Thyroid gland (tissue), 4 donors: Measurements from ENCODE around the gene CTRL. TPM values are rescaled to one million over a fixed set of nuclear protein-coding genes. Genes with fewer than 3 reads are reported as not detected.

ENCODE experiments used
- DNase-seq, 2 donors: peaks; one replicate each; pipeline ENCODE4 v3.0.0-alpha.2; 2019
- H3K27ac ChIP-seq, 3 donors: fragments of 200-600 bp; sonication (generic); 1 replicate in 2 of 3; 2 replicates in 1 of 3; pipeline ENCODE4 v1.5.1; 2016 to 2019; ENCODE audit warnings: mild to moderate bottlenecking in 1 of 3, moderate library complexity in 1 of 3
- H3K27me3 ChIP-seq: fragments of 200-600 bp; sonication (generic); one replicate; pipeline ENCODE4 v1.5.1; 2019
- H3K36me3 ChIP-seq, 2 donors: fragments of 200-600 bp; sonication (generic); one replicate each; pipeline ENCODE4 v1.5.1; 2016 to 2019
- H3K4me1 ChIP-seq, 2 donors: fragments of 200-600 bp; sonication (generic); one replicate each; pipeline ENCODE4 v1.5.1; 2017 to 2019
- H3K4me3 ChIP-seq, 3 donors: fragments of 200-600 bp; sonication (generic); replicated peaks in 1 of 3; 1 replicate in 2 of 3; 2 replicates in 1 of 3; pipeline ENCODE4 v1.5.1; 2016; ENCODE audit warnings: mild to moderate bottlenecking in 1 of 3
- H3K9me3 ChIP-seq: fragments of 200-600 bp; sonication (generic); one replicate; pipeline ENCODE4 v1.5.1; 2017
- POLR2A ChIP-seq, 2 donors: fragments of 450-650 bp; IDR thresholded peaks; one replicate each; pipeline ENCODE4 v1.6.1; 2017; ENCODE audit warnings: antibody characterized with exemption in 2 of 2, mild to moderate bottlenecking in 2 of 2, moderate library complexity in 1 of 2
- WGBS, 2 donors: methylation state at CpG; one replicate each; pipeline ENCODE4 v1.1.5; 2017; 5-methylcytosine and 5-hydroxymethylcytosine counted together
- intact Hi-C: fragments of 100-400 bp; cut with DNase I; formaldehyde crosslinking; loops from one replicate; pipeline ENCODE4 v1.15.1; 2023
- total RNA-seq, 4 donors: library from RNA; depleted of rRNA; stranded (reverse); fragments of >200 nt; gene quantifications; one replicate each; pipeline ENCODE4 v1.2.3, GENCODE V29; 2016
- TF ChIP-seq, protein P1 (sequence below), 6 experiments: fragments of 200-600 bp in 3 of 6; fragments of 450-650 bp in 3 of 6; sonication (generic) in 3 of 6; IDR thresholded peaks; one replicate each; pipeline ENCODE4 v1.5.1; 2016 to 2019; ENCODE audit warnings: antibody characterized with exemption in 6 of 6, mild to moderate bottlenecking in 2 of 6, inconsistent platforms in 1 of 6, moderate library complexity in 1 of 6

The CTRL gene
- total RNA-seq, 4 donors from 2014 or later, result 0.34 to 0.94 TPM; not detected in 2

DNA sequence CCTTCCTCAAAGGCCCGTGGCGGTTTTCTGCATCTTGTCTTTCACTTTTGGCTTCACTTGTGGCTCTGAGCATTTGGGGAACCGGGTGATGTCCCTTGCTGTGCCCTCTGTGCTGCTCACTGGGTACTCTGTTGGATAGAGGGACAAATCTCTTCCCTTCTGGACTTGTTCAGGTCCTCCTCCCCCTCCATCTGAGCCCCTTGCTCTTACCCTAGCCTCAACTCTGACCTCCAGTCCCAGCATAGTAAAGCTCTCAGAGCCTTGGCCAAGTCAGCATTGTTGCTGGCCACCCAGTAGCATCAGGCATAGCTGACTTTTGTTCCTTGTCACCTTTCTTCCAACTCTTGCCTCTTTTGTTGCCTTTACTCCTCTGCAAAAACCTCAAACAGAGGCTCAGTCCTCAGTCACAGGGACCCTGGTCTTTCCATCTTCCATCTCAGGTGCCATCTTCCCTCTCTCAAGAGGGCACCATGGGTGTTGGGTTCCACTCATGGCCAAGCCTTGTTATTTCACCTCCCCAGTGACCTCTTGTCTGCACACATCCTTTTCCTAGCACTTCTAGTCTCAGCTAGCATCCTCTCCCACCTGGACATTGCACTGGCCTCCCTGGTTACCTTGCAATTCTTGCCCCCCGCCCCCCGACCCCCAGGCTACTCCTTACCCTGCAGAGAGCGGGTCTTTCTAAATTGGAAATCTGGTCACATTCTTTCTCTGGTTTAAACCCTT, 5.4 kb upstream of the CTRL start:
- TF ChIP-seq, protein P1, sequence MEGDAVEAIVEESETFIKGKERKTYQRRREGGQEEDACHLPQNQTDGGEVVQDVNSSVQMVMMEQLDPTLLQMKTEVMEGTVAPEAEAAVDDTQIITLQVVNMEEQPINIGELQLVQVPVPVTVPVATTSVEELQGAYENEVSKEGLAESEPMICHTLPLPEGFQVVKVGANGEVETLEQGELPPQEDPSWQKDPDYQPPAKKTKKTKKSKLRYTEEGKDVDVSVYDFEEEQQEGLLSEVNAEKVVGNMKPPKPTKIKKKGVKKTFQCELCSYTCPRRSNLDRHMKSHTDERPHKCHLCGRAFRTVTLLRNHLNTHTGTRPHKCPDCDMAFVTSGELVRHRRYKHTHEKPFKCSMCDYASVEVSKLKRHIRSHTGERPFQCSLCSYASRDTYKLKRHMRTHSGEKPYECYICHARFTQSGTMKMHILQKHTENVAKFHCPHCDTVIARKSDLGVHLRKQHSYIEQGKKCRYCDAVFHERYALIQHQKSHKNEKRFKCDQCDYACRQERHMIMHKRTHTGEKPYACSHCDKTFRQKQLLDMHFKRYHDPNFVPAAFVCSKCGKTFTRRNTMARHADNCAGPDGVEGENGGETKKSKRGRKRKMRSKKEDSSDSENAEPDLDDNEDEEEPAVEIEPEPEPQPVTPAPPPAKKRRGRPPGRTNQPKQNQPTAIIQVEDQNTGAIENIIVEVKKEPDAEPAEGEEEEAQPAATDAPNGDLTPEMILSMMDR (IDR thresholded peaks at IDR 0.05), result no peak
- no peak for TF ChIP-seq POLR2A (IDR thresholded peaks at IDR 0.05)
- Histone ChIP-seq H3K27ac (peak overlapping the region; percentile 81 to 95 (median 86)), H3K4me3 (peak overlapping the region; percentile 77 to 97 (median 92)), H3K27me3 (no peaks in the 10 kb centered on the region), H3K9me3 (no peaks in the 10 kb centered on the region), H3K4me1 (peaks cover 7 to 15% of the 10 kb centered on the region in 2 donors), H3K36me3 (no peaks in the 10 kb centered on the region)
- WGBS, 2 donors, result 46 to 48% methylated on average over 6 of the region's 6 CpGs
- peak in 1 of 2 donors; percentile 66 for DNase-seq
- intact Hi-C loops, result loop anchor here (10.0 kb wide), 1 partner anchor 272 kb away; the partner anchor contains the start of genes ACD, C16orf86, ENKD1 and PARD6A

DNA sequence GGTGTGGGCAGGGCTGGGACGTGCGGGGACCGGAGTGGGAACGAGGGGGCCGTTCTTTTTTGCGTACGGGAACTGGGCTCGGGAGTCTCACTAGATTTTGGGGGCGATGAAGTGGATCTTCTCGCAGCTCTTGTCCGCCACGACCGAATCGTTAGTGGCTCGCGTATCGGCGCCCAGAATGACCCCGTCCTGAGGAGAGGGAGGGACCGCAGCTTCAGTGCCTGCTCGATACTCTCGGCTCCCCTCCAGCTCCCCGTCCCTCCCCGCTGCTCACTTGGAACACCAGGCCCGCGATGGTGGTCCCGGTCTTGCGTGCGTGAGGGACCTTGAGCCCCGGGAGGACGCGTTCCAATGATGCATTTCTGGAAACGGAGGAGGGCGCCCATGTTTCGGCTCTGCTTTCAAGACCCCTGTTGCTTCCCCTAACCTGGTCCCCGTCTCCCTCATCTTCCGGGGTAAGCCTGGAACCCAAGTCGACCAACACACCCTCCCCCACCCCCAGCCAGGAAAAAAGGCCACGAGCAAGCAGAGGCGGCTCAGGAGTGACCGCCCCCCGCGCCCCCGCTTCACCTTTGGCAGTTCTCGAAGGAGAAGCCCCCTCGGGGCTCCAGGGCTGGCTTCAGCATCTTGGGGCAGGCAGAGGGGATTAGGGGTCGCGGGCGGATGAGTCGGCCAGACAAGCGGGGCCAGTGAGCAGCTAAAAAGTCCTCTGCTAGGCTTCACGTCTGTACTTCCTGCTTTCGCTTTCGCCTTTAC, 4.6 kb upstream of the CTRL start, which contains the start of gene PSMB10:
Gene PSMB10, minus strand, starts transcription at position 727 of the 756 bp plus-strand sequence. Its CDS starts 101 bp downstream, at position 626.
- Histone ChIP-seq H3K27me3 (no peaks in the 10 kb centered on the region), H3K4me3 (peak within 1 kb of the TSS; percentile 77 to 97 (median 92)), H3K4me1 (peaks cover 7 to 15% of the 10 kb centered on the region in 2 donors), H3K36me3 (no peaks in the 10 kb centered on the region), H3K9me3 (no peaks in the 10 kb centered on the region), H3K27ac (peak within 1 kb of the TSS; percentile 81 to 95 (median 86))
- 0 to 3% methylated on average over 8 to 40 of the region's 54 CpGs for WGBS, 2 donors
- intact Hi-C loops, result loop anchor here (10.0 kb wide), 1 partner anchor 272 kb away; the partner anchor contains the start of genes ACD, C16orf86, ENKD1 and PARD6A
- peak; percentile 40 to 61 for DNase-seq
- peak in 1 of 2 donors; percentile 42 for TF ChIP-seq POLR2A (IDR thresholded peaks at IDR 0.05)
- TF ChIP-seq, protein P1 (IDR thresholded peaks at IDR 0.05), result no peak

DNA sequence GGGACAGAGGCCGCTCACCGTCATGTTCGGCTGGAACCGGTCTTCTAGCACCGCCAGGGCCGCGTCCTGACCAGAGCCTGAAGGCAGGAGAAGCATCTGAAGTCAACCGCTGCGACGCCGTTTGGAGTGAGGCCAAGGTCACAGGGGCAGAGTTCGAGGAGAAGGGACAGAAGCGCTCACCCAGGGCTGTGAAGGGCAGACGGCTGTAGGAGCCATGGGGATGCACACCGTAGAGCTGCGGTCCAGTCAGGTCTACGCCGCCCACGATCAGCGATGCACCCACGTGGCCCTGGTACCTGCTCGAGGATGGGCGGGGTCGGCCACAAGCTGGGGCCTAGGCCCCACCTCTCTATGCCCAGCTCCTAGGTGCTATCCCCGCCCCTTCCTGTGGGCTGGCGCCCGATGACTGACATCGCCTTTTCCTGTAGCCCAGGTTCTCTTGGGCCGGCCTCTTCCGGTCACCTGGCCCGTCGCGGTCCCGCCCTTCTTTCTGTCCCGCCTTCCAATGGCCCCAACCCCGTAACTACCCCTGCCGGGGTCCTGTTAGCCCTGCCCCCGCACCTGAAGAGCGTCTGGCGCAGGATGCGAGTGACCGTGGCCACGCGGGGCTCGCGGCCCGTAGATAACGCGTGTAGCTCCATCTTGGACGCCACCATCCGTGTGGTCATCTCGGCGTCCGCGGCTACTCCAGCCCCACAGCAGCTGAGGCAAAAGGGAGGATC, 3.9 kb upstream of the CTRL start:
- 1 to 2% methylated on average over 49 to 52 of the region's 55 CpGs for WGBS, 2 donors
- no peaks in the 10 kb centered on the region for H3K36me3 ChIP-seq
- peaks cover 7 to 15% of the 10 kb centered on the region in 2 donors for H3K4me1 ChIP-seq
- H3K27ac ChIP-seq, result peak overlapping the region; percentile 81 to 95 (median 86)
- no peaks in the 10 kb centered on the region for H3K9me3 ChIP-seq
- DNase-seq, result peak; percentile 99
- H3K27me3 ChIP-seq, result no peaks in the 10 kb centered on the region
- TF ChIP-seq POLR2A (IDR thresholded peaks at IDR 0.05), result peak; percentile 71 to 81
- TF ChIP-seq, protein P1 (IDR thresholded peaks at IDR 0.05), result no peak
- H3K4me3 ChIP-seq, result peak overlapping the region; percentile 77 to 97 (median 92)
- intact Hi-C loops, result loop anchor here (10.0 kb wide), 1 partner anchor 271 kb away; the partner anchor contains the start of genes ACD, C16orf86, ENKD1 and PARD6A

DNA sequence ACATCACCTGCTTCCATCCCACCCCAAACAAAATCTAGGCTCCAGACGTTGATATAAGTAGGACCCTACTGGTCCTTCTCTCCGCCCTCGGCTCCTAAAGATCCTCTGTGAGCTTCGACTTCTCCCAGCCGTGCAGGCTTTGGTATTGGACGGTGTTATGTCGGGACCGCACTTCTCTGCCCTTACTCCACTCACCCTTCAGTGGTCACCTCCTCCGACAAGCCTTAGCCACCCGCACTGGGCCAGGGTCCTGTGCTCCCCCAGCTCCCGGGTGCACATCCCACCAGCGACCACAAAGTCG, 3.4 kb upstream of the CTRL start:
- no peak for TF ChIP-seq POLR2A (IDR thresholded peaks at IDR 0.05)
- TF ChIP-seq, protein P1 (IDR thresholded peaks at IDR 0.05), result no peak
- no peaks in the 10 kb centered on the region for H3K9me3 ChIP-seq
- no peaks in the 10 kb centered on the region for H3K36me3 ChIP-seq
- H3K4me3 ChIP-seq, result no peak overlapping the region
- no peak for DNase-seq
- H3K27me3 ChIP-seq, result no peaks in the 10 kb centered on the region
- H3K27ac ChIP-seq, result peak overlapping the region in 2 of 3 donors; percentile 49 to 86
- WGBS, 2 donors, result 25 to 31% methylated on average over 13 of the region's 13 CpGs
- intact Hi-C loops, result loop anchor here (10.0 kb wide), 1 partner anchor 270 kb away; the partner anchor contains the start of genes ACD, C16orf86, ENKD1 and PARD6A
- H3K4me1 ChIP-seq, result peaks cover 7 to 15% of the 10 kb centered on the region in 2 donors
